Ovary (tissue), 9 donors: ENCODE data around the gene SCEL. TPM values are rescaled to one million over a fixed set of nuclear protein-coding genes. Genes with fewer than 3 reads are reported as not detected.

Source experiments
- DNase-seq, 5 donors: peaks; one replicate each; pipeline ENCODE4 v3.0.0-alpha.2; 2019 to 2020
- H3K27ac ChIP-seq, 2 donors: fragments of 200-600 bp; one replicate each; pipeline versions ENCODE4 v1.5.1 to v1.8.0; 2019 to 2022
- H3K27me3 ChIP-seq: fragments of 200-600 bp; one replicate; pipeline ENCODE4 v1.8.0; 2022
- H3K36me3 ChIP-seq: fragments of 200-600 bp; sonication (generic); one replicate; pipeline ENCODE4 v1.5.1; 2019
- H3K4me1 ChIP-seq: one replicate; pipeline ENCODE4 v1.8.1; 2013; ENCODE audit warnings: mild to moderate bottlenecking, moderate library complexity; ENCODE audit not compliant: insufficient read depth
- H3K4me3 ChIP-seq: fragments of 200-600 bp; sonication (generic); one replicate; pipeline ENCODE4 v1.5.1; 2017
- H3K9me3 ChIP-seq, 2 donors: fragments of 200-600 bp in 1 of 2; sonication (generic) in 1 of 2; one replicate each; pipeline versions ENCODE4 v1.5.1 to v1.8.1; 2013 to 2019; ENCODE audit warnings: mild to moderate bottlenecking in 1 of 2, moderate library complexity in 1 of 2
- CTCF ChIP-seq, 3 donors: fragments of 450-650 bp in 2 of 3; fragments of 200-600 bp in 1 of 3; IDR thresholded peaks; one replicate each; pipeline versions ENCODE4 v1.5.1 to v1.8.0; 2016 to 2022; ENCODE audit warnings: antibody characterized with exemption in 3 of 3, mild to moderate bottlenecking in 1 of 3
- EP300 ChIP-seq: sonication (generic); formaldehyde crosslinking; IDR thresholded peaks from one replicate; pipeline ENCODE4 v1.6.1; 2017; ENCODE audit warnings: antibody characterized with exemption
- POLR2A ChIP-seq: fragments of 450-650 bp; IDR thresholded peaks from one replicate; pipeline ENCODE4 v1.6.1; 2017; ENCODE audit warnings: antibody characterized with exemption, mild to moderate bottlenecking, moderate library complexity
- WGBS, 3 donors: extraction: QIAGEN DNeasy Blood & Tissue Kit in 1 of 3; methylation state at CpG; one replicate each; pipeline versions ENCODE4 v1.1.5 to v1.1.7; 2013 to 2017; 5-methylcytosine and 5-hydroxymethylcytosine counted together
- intact Hi-C, 4 donors: fragments of 100-400 bp; cut with DNase I; formaldehyde crosslinking; loops; one replicate each; pipeline versions ENCODE4 v1.11.0 to v1.15.1; 2022 to 2023
- polyA plus RNA-seq, 2 donors: library from polyadenylated mRNA; stranded (reverse); fragments of 200-250 nt in 1 of 2; fragments of 350-450 nt in 1 of 2; fragmentation: Illumina TruSeq in 1 of 2; extraction: RNeasy Lipid Tissue Mini Kit (QIAGEN cat#74804) in 1 of 2; gene quantifications; one replicate each; pipeline ENCODE4 v1.2.3, GENCODE V29; 2013 to 2014
- total RNA-seq, 7 donors: library from RNA; depleted of rRNA in 2 of 7; stranded (reverse); fragments of >200 nt in 2 of 7; fragmentation: NEBNext Ultra II Directional in 3 of 7; extraction: Animal tissue kit (Norgen Biotek cat#: 25700) in 3 of 7; gene quantifications; one replicate each; pipeline versions ENCODE4 v1.1.0 to v1.2.4, GENCODE V29; 2016 to 2023
- donor health status: DM: no; HTN: no; CAD: no; lungs with moderate emphysema.
- donor health status: DM: no; HTN: no; CAD: no.
- donor health status: Bipolar disorder and iron deficiency.
- donor health status: DM: yes; HTN: yes; CAD: no.
- donor health status: DM: no; HTN: no; CAD: no.
- donor health status: DM: yes; HTN: yes; CAD: no.

Gene SCEL
- total and polyA plus RNA-seq, 9 donors = 0.04 TPM; not detected in 8

- intact Hi-C loops = no loop called here
- Histone ChIP-seq H3K27me3 (no peaks in the 10 kb centered on the region), H3K4me3 (no peak overlapping the region), H3K9me3 (no peaks in the 10 kb centered on the region), H3K27ac (no peak overlapping the region), H3K36me3 (no peaks in the 10 kb centered on the region), H3K4me1 (peaks cover 2% of the 10 kb centered on the region)
- no peak for DNase-seq
- TF ChIP-seq POLR2A (no peak), EP300 (no peak), CTCF (IDR thresholded peaks at IDR 0.05) (no peak)
- WGBS, 3 donors = 0 to 13% (median 3%) methylated on average over 1 of the region's 1 CpG
Observed at GRCh38 chr13:77580748-77581147, 45.2 kb downstream of the SCEL start.

GRCh38 chr13:77583581-77583980, 48.1 kb downstream of the SCEL start:
- no peak overlapping the region for H3K4me3 ChIP-seq
- intact Hi-C loops = no loop called here
- H3K9me3 ChIP-seq = no peaks in the 10 kb centered on the region
- TF ChIP-seq POLR2A (no peak), EP300 (no peak), CTCF (IDR thresholded peaks at IDR 0.05) (no peak)
- H3K36me3 ChIP-seq = no peaks in the 10 kb centered on the region
- H3K27ac ChIP-seq = no peak overlapping the region
- 79 to 94% (median 85%) methylated on average over 3 of the region's 3 CpGs for WGBS, 3 donors
- H3K27me3 ChIP-seq = no peaks in the 10 kb centered on the region
- peaks cover 2% of the 10 kb centered on the region for H3K4me1 ChIP-seq
- DNase-seq = no peak

GRCh38 chr13:77584106-77584505, 48.6 kb downstream of the SCEL start:
- 79 to 82% (median 82%) methylated on average over 7 of the region's 7 CpGs for WGBS, 3 donors
- TF ChIP-seq EP300 (no peak), CTCF (IDR thresholded peaks at IDR 0.05) (no peak), POLR2A (no peak)
- intact Hi-C loops = no loop called here
- H3K9me3 ChIP-seq = no peaks in the 10 kb centered on the region
- no peaks in the 10 kb centered on the region for H3K27me3 ChIP-seq
- peaks cover 2% of the 10 kb centered on the region for H3K4me1 ChIP-seq
- H3K27ac ChIP-seq = no peak overlapping the region
- DNase-seq = no peak
- H3K36me3 ChIP-seq = no peaks in the 10 kb centered on the region
- H3K4me3 ChIP-seq = no peak overlapping the region

- Histone ChIP-seq H3K27ac (no peak overlapping the region), H3K4me3 (no peak overlapping the region), H3K36me3 (no peaks in the 10 kb centered on the region), H3K27me3 (no peaks in the 10 kb centered on the region), H3K9me3 (no peaks in the 10 kb centered on the region), H3K4me1 (no peaks in the 10 kb centered on the region)
- intact Hi-C loops = no loop called here
- TF ChIP-seq EP300 (no peak), POLR2A (no peak), CTCF (IDR thresholded peaks at IDR 0.05) (no peak)
- 38 to 43% (median 41%) methylated on average over 2 of the region's 2 CpGs for WGBS, 3 donors
- no peak for DNase-seq
Observed at GRCh38 chr13:77595166-77595810, 59.8 kb downstream of the SCEL start.
